ENCODE measurements around the gene SCN2B.

DNA sequence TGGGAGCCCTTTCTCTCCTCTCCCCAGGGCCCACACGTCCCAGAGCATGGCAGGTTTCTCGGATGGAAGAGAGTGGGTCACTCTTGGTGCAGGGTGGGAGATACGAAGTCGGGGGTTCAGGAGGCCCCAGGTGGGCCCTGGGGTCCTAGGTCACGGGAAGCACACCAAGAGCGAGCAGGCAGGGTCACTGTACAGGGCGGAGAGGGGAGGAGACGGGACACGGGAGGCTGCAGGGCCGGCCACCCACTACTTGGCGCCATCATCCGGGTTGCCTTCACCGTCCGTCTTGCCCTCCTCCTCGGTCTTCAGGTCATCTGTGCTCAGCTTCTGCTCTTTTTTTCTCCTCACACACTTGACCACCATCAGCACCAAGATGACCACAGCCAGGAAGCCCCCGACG, 9.8 kb downstream of the SCN2B start:
- TF ChIP-seq, protein P1, sequence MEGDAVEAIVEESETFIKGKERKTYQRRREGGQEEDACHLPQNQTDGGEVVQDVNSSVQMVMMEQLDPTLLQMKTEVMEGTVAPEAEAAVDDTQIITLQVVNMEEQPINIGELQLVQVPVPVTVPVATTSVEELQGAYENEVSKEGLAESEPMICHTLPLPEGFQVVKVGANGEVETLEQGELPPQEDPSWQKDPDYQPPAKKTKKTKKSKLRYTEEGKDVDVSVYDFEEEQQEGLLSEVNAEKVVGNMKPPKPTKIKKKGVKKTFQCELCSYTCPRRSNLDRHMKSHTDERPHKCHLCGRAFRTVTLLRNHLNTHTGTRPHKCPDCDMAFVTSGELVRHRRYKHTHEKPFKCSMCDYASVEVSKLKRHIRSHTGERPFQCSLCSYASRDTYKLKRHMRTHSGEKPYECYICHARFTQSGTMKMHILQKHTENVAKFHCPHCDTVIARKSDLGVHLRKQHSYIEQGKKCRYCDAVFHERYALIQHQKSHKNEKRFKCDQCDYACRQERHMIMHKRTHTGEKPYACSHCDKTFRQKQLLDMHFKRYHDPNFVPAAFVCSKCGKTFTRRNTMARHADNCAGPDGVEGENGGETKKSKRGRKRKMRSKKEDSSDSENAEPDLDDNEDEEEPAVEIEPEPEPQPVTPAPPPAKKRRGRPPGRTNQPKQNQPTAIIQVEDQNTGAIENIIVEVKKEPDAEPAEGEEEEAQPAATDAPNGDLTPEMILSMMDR (tag by site-specific recombination; IDR thresholded peaks at IDR 0.05): no peak
- TF ChIP-seq ZNF37A (tag by site-specific recombination; IDR thresholded peaks at IDR 0.05) (no peak), SALL2 (tag by site-specific recombination; IDR thresholded peaks at IDR 0.05; ENCODE audit: borderline replicate concordance) (no peak), KLF9 (tag by site-specific recombination; IDR thresholded peaks at IDR 0.05; ENCODE audit: low read depth) (no peak), ZNF747 (tag by site-specific recombination; IDR thresholded peaks at IDR 0.05) (no peak), TCF7L2 (IDR thresholded peaks at IDR 0.05; ENCODE audit: borderline replicate concordance, low read depth, low read length) (no peak), SP3 (tag by site-specific recombination; IDR thresholded peaks at IDR 0.05) (no peak), YY1 (tag by site-specific recombination; IDR thresholded peaks at IDR 0.05) (no peak), ZNF629 (tag by site-specific recombination; IDR thresholded peaks at IDR 0.05) (no peak), HOXA7 (CRISPR knock-in tag; IDR thresholded peaks at IDR 0.05; ENCODE audit: borderline replicate concordance) (no peak), ZNF133 (tag by site-specific recombination; IDR thresholded peaks at IDR 0.05) (no peak)
- TF ChIP-seq, protein P2, sequence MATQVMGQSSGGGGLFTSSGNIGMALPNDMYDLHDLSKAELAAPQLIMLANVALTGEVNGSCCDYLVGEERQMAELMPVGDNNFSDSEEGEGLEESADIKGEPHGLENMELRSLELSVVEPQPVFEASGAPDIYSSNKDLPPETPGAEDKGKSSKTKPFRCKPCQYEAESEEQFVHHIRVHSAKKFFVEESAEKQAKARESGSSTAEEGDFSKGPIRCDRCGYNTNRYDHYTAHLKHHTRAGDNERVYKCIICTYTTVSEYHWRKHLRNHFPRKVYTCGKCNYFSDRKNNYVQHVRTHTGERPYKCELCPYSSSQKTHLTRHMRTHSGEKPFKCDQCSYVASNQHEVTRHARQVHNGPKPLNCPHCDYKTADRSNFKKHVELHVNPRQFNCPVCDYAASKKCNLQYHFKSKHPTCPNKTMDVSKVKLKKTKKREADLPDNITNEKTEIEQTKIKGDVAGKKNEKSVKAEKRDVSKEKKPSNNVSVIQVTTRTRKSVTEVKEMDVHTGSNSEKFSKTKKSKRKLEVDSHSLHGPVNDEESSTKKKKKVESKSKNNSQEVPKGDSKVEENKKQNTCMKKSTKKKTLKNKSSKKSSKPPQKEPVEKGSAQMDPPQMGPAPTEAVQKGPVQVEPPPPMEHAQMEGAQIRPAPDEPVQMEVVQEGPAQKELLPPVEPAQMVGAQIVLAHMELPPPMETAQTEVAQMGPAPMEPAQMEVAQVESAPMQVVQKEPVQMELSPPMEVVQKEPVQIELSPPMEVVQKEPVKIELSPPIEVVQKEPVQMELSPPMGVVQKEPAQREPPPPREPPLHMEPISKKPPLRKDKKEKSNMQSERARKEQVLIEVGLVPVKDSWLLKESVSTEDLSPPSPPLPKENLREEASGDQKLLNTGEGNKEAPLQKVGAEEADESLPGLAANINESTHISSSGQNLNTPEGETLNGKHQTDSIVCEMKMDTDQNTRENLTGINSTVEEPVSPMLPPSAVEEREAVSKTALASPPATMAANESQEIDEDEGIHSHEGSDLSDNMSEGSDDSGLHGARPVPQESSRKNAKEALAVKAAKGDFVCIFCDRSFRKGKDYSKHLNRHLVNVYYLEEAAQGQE (tag by site-specific recombination; IDR thresholded peaks at IDR 0.05): no peak
- TF ChIP-seq, protein P3, sequence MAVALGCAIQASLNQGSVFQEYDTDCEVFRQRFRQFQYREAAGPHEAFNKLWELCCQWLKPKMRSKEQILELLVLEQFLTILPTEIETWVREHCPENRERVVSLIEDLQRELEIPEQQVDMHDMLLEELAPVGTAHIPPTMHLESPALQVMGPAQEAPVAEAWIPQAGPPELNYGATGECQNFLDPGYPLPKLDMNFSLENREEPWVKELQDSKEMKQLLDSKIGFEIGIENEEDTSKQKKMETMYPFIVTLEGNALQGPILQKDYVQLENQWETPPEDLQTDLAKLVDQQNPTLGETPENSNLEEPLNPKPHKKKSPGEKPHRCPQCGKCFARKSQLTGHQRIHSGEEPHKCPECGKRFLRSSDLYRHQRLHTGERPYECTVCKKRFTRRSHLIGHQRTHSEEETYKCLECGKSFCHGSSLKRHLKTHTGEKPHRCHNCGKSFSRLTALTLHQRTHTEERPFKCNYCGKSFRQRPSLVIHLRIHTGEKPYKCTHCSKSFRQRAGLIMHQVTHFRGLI (tag by site-specific recombination; IDR thresholded peaks at IDR 0.05): no peak
- TF ChIP-seq, protein P4, sequence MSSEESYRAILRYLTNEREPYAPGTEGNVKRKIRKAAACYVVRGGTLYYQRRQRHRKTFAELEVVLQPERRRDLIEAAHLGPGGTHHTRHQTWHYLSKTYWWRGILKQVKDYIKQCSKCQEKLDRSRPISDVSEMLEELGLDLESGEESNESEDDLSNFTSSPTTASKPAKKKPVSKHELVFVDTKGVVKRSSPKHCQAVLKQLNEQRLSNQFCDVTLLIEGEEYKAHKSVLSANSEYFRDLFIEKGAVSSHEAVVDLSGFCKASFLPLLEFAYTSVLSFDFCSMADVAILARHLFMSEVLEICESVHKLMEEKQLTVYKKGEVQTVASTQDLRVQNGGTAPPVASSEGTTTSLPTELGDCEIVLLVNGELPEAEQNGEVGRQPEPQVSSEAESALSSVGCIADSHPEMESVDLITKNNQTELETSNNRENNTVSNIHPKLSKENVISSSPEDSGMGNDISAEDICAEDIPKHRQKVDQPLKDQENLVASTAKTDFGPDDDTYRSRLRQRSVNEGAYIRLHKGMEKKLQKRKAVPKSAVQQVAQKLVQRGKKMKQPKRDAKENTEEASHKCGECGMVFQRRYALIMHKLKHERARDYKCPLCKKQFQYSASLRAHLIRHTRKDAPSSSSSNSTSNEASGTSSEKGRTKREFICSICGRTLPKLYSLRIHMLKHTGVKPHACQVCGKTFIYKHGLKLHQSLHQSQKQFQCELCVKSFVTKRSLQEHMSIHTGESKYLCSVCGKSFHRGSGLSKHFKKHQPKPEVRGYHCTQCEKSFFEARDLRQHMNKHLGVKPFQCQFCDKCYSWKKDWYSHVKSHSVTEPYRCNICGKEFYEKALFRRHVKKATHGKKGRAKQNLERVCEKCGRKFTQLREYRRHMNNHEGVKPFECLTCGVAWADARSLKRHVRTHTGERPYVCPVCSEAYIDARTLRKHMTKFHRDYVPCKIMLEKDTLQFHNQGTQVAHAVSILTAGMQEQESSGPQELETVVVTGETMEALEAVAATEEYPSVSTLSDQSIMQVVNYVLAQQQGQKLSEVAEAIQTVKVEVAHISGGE (tag by site-specific recombination; conservative IDR thresholded peaks at IDR 0.05; ENCODE audit: low read depth): no peak

All from HEK293 (cell line).